Cerebellar nuclear complex (tissue), 1 donor: ENCODE measurements around the gene CHMP3.

ENCODE experiments used
- DNase-seq, 2 experiments: peaks; one replicate each; lab custom pipeline; 2025; lab: John Stamatoyannopoulos, UW

Gene CHMP3

DNA sequence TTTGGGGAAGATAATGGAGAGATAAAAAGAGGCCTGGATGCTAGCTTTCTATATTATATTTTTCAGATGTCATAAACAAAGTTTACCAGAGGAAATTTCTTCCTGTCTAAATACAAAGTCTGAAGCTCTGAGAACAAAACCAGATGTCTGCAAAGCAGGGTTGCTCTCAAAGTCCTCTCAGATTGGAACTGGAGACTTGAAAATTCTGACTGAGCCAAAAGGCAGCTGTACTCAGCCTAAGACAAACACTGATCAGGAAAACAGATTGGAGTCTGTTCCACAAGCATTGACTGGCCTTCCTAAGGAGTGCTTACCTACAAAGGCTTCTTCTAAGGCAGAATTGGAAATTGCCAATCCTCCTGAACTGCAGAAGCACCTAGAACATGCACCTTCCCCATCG lies 96.9 kb downstream of the CHMP3 start:
- DNase-seq = no peak

DNA sequence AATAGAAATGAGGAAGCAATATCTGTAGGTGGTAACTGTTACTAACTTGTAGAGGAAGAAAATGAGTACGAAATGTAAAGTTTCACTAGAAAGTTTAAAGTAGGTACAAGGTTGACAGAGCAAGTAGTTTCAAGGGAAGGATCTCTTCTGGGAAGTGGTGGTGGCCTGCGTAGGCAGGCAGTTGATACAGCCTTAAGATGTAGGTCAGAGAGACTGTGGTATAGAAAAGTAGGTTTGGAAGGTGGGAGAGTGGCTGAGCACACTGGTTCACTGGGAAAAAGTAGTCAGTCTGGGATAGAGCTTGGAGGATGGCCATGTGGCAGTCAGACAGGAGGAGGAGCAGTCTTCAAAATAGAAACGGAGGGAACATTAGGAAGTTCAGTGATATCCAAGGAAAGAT lies 98.6 kb downstream of the CHMP3 start:
- DNase-seq = no peak

DNA sequence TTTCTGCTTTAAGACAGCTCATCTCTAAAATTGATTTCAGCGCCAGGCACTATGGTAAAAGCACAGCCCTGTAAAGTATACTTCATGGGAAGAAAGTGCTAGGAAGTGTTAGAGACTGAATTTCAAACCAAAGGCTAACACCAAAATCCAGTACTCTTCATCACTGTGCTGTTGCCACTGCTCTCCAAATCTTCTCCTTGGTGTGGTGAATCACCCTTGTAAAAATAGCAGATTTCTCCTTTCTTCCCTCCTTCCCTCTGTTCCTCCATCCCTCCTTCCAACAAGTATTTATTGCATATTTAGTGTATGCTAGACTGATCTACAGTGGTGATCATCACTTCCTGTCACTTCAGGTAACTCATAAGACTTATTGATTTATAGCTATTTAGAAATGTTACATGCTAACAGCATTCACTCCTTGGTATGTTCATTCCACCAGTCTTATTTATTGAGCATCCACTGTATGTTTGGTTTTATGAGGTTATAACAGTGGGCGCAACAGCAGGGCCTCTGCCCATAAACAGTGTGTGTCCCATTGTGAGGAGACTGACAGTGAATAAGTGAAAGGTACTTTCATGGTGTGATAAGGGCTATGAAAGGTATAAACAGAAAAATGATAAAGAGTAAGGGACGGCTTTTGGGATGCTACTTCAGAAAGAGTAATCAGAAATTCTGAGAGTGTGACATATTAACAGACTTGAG lies 102.0 kb downstream of the CHMP3 start:
- no peak for DNase-seq

- DNase-seq = no peak
Observed at GRCh38 chr2:86455181-86455580, 108.1 kb downstream of the CHMP3 start.

DNA sequence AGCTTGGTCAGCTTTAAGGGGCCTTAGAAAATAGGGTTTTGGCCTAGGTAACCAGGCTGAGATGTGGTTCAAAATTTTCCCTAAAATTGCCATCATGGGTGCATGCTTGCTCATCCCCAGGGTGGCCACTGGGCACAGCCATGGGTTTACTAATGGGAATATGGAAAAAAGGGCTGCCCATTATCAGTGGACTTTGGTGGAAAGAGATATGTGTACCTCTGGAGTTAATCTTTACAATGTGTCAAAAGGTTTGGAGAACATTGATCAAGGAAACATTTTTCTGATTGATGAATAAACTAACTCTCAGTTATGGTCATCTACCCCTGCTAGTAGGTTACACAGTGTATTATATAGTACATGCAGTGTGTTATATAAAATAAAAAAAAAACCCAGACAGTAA lies 109.0 kb downstream of the CHMP3 start:
- DNase-seq = no peak

DNA sequence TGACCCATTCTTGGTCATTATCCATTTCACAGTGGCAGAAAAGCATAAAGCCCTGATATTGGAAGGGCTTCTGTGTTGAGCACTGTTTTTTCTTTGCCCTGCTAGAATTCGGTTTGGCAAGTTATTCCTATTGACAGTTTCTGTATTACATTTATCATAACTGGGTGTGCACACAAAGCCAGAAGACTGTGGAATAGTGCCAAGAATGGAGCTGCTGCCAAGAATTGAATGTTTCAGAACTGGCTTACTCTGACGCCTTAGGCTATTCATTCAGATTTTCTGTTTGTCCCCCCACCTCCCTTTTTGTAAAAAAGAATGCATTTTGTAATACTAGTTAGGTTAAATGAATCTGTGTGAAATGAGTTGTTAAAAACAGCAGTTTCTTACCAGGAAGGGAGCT lies 109.4 kb downstream of the CHMP3 start:
- DNase-seq = no peak
